ENCODE results near the gene LHFPL6.

LHFPL6 gene

DNA sequence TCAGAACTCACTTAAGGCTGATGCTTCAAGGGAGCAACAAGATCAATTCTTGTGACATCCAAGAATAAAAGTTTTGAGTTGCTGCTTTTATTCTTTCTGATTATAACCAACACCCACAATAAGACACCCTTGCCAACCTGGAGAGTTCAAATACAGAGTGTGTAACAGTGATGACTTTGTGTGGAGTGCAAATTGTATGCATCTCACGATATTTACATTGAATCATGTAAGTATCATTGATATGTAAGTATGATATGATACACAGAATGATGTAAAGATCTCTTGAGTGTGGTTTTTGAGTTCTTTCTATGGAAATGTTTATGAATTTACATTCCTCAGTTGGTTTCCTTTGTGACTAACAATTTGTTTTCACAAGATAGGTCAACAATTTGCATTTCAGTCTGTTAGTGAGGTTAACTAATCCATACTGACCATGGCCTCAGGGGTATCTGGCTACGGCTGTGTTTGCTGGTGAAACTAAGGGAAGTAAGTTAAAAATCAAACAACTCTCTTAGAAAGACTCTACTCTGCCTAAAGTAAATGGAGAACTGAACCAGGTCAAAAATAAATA is 12.4 kb downstream of the LHFPL6 start:
- DNase-seq = no peak

- no peak for DNase-seq
These were observed 14.6 kb downstream of the LHFPL6 start for GRCh38 chr13:39588384-39588783.

DNA sequence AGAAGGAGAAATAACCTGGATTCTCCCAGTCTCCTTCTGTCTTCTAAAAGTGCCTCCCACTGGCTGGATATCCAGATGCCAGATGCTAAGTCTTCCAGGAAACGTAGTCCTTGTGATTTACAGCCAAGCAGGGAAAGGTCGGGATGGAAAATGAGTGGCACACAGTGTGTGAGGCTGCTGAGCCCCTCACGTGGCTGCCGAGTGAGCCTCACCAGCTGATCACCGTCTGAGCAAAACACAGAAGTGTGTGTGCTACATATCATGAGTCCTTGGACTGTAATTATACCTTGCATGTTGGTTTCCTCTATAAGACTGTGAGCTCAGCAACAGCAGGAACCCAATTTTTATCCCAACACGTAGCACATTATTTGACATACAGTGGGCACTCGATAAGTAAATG is 15.1 kb downstream of the LHFPL6 start:
- DNase-seq = no peak

DNA sequence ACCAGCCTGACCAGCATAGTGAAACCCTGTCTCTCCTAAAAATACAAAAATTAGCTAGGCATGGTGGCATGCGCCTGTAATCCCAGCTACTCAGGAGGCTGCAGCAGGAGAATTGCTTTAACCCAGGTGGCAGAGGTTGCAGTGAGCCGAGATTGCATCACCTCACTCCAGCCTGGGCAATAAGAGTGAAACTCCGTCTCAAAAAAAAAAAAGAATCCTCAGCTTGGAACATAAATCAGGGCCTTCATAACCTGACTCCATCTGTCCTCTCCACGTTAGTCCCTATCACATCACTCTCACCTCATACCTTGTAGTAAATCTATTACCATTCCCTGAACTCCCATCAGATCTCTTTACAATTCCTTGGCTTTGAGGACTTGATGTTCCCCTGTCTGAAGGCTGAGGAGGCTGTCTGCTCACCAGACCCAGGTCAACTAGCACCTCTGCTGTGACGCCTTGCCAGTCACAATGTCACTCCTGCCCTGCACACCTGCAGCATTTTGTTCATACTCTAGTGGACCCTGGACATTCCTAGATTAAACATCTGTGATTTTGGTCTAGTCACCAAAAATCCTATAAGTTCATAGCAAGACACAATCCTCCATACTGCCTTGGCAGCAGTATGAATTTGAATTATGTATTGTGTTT is 15.9 kb downstream of the LHFPL6 start:
- DNase-seq = no peak

DNA sequence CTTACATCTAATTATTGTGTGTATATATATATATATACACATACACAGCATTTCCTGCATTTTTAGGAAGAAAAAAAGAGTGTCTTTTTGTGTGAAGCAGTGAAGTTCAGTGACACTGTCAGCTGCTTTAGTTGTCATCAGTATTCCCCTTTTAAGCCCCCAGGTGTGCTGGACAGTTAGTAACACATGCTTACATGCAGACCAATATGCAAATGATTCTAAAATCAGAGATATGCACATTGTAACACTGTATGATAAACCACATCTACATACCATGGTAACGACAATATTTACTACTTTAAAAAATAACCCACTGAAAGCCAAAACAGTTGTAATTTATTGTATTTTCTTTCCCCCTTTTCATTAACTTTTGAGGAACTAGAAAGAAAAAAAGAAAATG is 16.8 kb downstream of the LHFPL6 start:
- DNase-seq = no peak

DNA sequence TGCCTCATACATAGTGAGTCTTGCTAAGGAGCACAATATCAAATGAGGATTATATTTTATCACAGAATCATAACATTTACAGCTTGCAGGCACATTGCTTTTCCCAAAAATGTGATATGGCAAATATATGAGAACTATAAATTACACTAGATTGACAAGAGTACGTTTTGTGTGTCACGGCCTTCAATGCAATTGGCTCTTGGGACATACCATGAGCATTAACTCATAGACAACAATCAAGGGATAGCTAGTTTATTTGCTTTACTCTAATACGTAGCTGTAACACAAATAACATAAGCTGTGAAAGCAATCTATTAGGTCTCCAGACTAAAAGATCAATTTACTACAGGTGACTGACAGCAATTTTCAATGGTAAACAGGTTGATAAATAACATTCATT is 17.8 kb downstream of the LHFPL6 start:
- no peak for DNase-seq

GRCh38 chr13:39580881-39581575 is 22.0 kb downstream of the LHFPL6 start:
- DNase-seq = no peak

GRCh38 chr13:39578821-39579291 is 24.1 kb downstream of the LHFPL6 start:
- no peak for DNase-seq

DNA sequence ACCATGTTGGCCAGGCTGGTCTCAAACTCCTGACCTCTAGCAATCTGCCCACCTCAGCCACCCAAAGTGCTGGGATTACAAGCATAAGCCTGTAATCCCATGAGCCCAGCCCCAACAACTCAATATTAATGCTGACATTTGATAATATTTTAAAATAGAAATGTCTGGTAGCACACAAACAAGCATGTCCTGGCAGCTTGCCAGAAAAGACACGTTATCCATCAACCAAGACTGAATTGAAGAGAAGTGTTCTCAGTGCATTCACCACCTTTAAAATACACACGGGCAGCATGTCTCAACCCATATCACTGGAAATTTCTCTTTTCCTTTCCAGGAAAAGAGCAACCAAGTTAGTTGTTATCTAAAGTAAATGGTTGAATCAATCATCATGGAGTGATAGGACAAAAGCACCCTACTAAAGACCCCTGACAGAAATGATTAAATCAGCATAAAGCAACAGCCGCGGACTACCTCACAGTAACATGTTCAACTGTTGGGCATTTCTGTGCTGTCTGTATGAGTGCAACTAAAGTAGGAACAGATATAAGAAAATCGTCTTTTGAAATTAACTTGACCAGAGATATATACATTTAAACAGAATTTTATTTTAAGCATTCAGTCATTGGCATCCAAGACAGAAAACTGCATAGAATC is 25.0 kb downstream of the LHFPL6 start:
- peak; percentile 27 for DNase-seq

GRCh38 chr13:39577203-39577602 is 25.8 kb downstream of the LHFPL6 start:
- DNase-seq = peak; percentile 12

DNA sequence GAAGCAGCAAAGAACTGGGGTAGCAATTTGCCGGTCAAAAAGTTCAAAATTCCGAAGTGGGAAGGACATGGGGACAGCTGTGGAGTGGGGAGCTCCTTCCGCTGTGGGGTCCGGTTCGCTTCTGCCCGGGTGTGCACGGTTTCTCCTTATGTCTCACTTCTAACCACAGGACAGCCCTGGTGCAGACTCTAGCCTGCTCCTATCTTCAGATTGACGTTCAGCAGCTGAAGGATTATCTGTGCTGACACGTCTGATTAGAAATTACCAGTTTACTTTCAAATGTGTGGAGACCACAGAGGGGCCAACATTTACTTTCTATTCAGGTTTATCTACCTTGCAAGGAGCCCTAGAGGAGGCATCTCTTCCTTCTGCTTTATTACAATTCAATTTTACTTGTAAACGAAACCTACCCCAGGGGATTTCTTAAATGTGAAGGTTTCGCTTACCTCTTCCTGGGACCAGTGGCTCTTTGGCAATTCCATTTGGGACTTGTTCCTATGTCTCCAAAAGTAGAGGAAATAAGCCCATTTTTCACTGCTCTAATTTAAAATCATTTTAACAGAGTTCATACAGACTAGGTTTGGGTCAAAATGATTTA is 27.3 kb downstream of the LHFPL6 start:
- DNase-seq = no peak

- no peak for DNase-seq
These were observed 31.4 kb downstream of the LHFPL6 start for GRCh38 chr13:39571502-39572092.

DNA sequence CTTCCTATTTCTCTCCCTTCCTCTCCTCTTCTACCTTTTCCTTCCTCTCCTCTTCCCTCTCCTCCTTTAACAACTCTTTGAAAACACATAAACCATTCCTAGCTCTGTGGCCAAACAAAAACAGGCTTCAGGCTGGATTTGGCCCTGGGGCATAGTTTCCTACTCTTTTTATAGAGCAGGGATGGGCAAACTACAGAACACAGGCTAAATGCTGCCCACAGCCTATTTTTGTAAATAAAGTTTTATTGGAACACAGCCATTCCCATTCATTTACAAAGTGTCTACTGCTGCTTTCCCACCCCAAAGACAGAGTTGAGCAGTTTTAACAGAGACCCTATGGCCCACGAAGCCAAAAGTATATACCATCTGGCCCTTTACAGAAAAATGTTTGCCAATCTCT is 35.4 kb downstream of the LHFPL6 start:
- DNase-seq = no peak

GRCh38 chr13:39566216-39566869 is 36.6 kb downstream of the LHFPL6 start:
- no peak for DNase-seq

GRCh38 chr13:39565036-39565949 is 37.7 kb downstream of the LHFPL6 start:
- DNase-seq = no peak

DNA sequence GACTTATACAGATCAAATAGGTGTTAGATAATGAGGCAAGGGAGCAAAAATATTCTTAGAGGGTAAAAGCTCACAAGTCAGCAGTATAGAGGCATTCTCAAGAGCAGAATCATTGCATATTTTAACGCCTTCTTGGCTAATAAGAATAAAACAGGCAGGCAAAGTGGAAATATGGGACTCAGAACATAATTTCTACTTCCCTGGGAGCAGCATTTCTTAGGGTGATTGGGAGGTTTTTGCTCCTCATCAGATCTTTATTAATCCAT is 39.6 kb downstream of the LHFPL6 start:
- no peak for DNase-seq

DNA sequence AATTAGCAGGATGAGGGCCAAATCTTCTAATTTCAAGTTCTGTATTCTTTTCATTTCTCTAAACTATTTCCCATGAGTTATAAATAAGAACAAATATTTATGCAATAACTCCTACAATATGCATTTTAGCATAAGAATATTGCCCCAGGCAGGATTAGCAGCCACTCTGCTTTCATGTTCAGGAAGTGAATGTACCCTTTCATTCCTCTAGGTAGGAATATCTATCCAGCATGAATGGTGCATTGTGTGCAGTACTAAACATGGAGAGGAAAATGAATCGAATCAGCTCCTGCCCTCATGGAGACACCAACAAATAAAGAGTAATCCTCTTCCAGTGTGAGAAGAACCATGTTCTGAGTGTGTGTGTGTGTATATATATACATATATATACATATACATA is 41.0 kb downstream of the LHFPL6 start:
- DNase-seq = no peak

DNA sequence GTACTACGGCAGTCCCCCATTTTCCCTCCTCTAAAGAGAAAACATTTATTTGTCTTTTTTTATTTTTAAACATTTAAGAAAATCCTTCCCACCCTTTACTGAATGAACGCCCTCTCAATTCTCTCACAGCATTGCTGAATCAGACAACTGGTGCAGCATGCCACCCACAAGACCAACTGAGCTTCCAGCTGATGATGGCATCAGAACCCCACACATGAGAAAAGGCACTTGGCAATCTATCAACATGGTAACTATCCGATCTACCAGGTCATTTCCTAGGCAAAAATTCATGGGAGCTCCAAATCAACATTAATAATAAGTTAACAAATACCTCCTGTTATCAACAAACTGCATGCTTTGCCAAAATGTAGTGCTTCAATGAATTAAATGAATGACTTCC is 43.1 kb downstream of the LHFPL6 start:
- no peak for DNase-seq

DNA sequence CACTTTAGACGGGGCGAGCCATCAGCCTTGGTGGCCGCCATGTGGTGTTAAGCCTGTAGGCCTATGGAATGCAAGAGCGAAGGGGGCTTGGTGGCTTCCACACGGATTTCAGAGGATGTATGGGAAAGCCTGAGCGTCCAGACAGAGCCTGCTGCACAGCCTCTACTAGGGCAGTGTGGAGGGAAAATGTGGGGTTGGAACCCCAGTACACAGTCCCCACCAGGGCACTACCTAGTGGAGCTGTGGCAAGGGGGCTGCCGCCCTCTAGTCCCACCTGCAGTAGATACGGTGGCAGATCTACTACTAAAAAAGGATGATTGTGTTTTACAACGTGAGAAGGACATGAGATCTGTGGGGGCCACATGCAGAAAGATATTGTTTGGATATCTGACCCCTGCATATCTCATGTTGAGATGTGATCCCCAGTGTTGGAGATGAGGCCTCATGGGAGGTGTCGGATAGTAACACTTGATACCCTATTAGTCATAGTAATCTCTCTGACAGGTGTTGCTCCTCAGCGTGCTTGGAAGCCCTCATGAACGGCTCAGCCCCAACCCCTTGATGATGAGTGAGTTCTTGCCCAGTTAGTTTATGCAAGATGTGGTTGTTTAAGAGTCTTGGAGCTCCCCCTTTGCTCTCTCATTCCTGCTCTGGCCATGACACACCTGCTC is 45.6 kb downstream of the LHFPL6 start:
- no peak for DNase-seq

DNA sequence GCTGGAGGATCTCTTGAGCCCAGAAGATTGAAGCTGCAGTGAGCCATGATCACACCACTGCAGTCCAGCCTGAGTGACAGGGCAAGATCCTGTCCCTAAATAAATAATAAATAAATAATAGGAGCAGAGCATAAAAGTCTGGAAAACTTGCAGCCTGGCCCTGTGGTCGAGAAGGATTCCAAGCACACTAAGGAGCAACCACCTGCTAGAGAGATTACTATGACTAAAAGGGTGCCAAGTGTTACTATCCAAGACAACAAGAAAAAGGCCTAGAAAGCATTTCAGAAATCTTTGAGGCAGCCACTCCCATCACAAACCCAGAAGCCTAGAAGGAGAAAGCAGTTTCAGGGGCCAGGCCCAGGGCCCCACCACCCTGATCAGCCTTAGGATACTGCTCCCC is 46.1 kb downstream of the LHFPL6 start:
- DNase-seq = no peak

GRCh38 chr13:39554371-39554770 is 48.6 kb downstream of the LHFPL6 start:
- DNase-seq = no peak
